Measurements from ENCODE around the gene FGFBP3. TPM values are rescaled to one million over a fixed set of nuclear protein-coding genes. Genes with fewer than 3 reads are reported as not detected.
A peak's percentile ranks its signal among the peaks of the same experiment; 100 is the strongest.

FGFBP3 gene, protein sequence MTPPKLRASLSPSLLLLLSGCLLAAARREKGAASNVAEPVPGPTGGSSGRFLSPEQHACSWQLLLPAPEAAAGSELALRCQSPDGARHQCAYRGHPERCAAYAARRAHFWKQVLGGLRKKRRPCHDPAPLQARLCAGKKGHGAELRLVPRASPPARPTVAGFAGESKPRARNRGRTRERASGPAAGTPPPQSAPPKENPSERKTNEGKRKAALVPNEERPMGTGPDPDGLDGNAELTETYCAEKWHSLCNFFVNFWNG
- under 1 TPM in 5 of 6 experiments, not detected in 1; 0.10 to 0.55 (median 0.20) TPM for total RNA-seq
- long read RNA-seq, result 0 reads

DNA sequence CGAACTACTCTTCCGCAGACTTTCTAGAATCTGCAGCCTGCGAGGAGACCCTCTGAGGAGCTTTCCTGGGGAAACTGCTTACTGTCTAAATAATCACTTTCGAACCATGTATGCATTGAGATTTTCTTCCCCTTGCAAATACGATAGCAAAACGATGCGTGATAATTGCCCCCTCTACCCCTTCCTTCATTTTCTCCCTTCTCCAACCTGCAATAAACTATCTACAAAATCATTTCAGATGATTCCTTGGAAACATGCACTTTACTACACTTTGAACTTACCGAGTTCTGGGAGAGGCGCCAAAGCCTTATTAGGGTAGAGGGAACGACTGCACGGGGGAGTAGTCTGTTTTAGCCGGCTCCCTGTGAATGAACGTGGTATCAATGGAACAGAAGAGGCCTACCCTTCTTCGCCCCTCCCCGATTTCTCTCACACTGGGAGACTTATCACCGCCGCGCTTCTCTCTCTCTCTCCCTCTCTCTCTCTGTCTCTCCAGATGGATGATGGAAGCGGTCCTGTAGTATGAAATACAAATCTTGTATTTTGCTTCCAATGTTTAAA lies at the start of gene FGFBP3:
Gene FGFBP3 (minus strand): TSS at position 370 of the 561 bp plus-strand sequence. CDS start 517 bp downstream, outside the sequence.
- TF ChIP-seq, protein P1, sequence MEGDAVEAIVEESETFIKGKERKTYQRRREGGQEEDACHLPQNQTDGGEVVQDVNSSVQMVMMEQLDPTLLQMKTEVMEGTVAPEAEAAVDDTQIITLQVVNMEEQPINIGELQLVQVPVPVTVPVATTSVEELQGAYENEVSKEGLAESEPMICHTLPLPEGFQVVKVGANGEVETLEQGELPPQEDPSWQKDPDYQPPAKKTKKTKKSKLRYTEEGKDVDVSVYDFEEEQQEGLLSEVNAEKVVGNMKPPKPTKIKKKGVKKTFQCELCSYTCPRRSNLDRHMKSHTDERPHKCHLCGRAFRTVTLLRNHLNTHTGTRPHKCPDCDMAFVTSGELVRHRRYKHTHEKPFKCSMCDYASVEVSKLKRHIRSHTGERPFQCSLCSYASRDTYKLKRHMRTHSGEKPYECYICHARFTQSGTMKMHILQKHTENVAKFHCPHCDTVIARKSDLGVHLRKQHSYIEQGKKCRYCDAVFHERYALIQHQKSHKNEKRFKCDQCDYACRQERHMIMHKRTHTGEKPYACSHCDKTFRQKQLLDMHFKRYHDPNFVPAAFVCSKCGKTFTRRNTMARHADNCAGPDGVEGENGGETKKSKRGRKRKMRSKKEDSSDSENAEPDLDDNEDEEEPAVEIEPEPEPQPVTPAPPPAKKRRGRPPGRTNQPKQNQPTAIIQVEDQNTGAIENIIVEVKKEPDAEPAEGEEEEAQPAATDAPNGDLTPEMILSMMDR (IDR thresholded peaks at IDR 0.05), result no peak
- TF ChIP-seq POLR2A (IDR thresholded peaks at IDR 0.05), result no peak
- ATAC-seq, result peak; percentile 28 to 51 (median 30)
- H3K4me1 ChIP-seq, result peaks cover 0 to 6% (median 0%) of the 10 kb centered on the region in 4 donors
- H3K27ac ChIP-seq, result peak within 1 kb of the TSS; percentile 20 to 52 (median 34)
- intact Hi-C loops (cut with DNase I), result no loop called here
- no peaks in the 10 kb centered on the region for H3K36me3 ChIP-seq
- H3K27me3 ChIP-seq, result no peaks in the 10 kb centered on the region
- H3K4me3 ChIP-seq, result peak within 1 kb of the TSS; percentile 50 to 83 (median 74)
- no peaks in the 10 kb centered on the region for H3K9me3 ChIP-seq
- under 1% methylated on average over 18 of the region's 19 CpGs for WGBS (ENCODE audit: insufficient coverage, low coverage, low lambda C conversion rate, missing lambda C conversion rate)
- no peak for DNase-seq

DNA sequence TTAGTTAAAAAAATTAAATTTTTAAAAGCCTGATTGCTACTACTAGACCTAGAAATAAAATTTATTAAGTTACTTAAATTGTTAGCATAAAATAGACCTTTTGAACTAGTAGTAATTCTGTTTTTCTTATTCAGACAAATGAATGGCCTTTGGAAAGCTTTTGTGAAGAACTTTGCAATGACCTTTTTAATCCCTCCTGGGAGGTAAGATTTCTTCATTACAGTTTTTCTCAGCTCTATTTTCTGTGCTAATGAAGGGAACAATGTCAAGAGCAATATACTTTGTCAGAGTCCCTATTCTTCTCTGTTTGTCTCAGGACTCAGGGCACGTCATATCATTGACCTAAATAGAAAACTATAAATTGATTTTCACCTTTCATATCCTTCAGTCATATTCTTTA lies 47.8 kb upstream of the FGFBP3 start:
- H3K4me3 ChIP-seq, result no peak overlapping the region
- H3K36me3 ChIP-seq, result peaks cover 0 to 75% (median 14%) of the 10 kb centered on the region in 4 donors
- 73% methylated on average over 1 of the region's 1 CpG for WGBS (ENCODE audit: insufficient coverage, low coverage, low lambda C conversion rate, missing lambda C conversion rate)
- intact Hi-C loops (cut with DNase I), result no loop called here
- H3K9me3 ChIP-seq, result no peaks in the 10 kb centered on the region
- ATAC-seq, result no peak
- H3K4me1 ChIP-seq, result no peaks in the 10 kb centered on the region
- DNase-seq, result no peak
- TF ChIP-seq, protein P1 (IDR thresholded peaks at IDR 0.05), result no peak
- TF ChIP-seq POLR2A (IDR thresholded peaks at IDR 0.05), result no peak
- H3K27me3 ChIP-seq, result no peaks in the 10 kb centered on the region
- no peak overlapping the region for H3K27ac ChIP-seq

DNA sequence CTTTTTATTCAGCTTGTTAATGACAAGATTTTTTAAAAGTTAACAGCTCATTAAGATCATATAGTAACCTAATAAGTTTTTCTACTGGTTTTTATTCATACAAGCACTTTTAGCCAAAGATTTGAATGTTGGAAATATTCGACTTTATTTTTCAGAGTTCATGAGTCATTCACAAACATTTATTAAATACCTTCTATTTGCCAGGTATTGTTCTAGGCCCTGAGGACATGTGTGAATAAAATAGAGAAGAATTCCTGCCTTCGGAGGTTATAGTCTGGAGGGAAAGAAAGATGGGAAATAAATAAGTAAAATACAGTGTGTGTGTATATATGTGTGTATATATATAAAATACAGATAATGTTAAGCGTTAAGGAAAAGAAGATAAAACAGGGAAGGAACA lies 45.8 kb upstream of the FGFBP3 start:
- no peaks in the 10 kb centered on the region for H3K9me3 ChIP-seq
- H3K27me3 ChIP-seq, result no peaks in the 10 kb centered on the region
- H3K4me3 ChIP-seq, result no peak overlapping the region
- no peaks in the 10 kb centered on the region for H3K4me1 ChIP-seq
- TF ChIP-seq POLR2A (IDR thresholded peaks at IDR 0.05), result no peak
- TF ChIP-seq, protein P1 (IDR thresholded peaks at IDR 0.05), result no peak
- WGBS (ENCODE audit: insufficient coverage, low coverage, low lambda C conversion rate, missing lambda C conversion rate), result 85% methylated on average over 3 of the region's 3 CpGs
- DNase-seq, result no peak
- ATAC-seq, result no peak
- intact Hi-C loops (cut with DNase I), result no loop called here
- H3K36me3 ChIP-seq, result peaks cover 0 to 71% (median 15%) of the 10 kb centered on the region in 4 donors
- H3K27ac ChIP-seq, result no peak overlapping the region

DNA sequence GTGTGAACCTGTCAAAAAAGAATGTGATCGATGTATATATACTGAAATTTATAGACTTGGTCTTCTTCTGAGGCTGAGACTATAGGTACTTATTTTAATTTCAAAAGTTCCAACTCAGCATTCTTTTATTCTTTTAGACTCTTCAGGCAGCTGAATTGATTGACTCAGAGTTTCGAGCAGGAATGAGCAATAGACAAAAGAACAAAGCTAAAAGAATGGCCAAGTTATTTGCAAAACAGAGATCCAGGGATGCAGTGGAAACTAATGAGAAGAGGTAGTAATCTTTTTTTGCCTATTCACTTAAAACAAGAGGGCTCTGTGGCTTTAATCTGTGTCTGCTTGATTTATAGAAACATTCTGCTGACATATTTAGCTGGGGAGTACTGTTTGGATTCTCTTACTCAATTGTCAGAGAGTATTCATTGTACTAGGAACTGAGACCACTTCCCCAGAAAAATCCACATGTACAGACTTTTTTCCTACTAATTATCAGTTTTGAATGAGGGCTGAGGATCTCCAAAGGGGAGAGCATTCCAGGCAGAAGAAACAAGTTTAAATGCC lies 44.4 kb upstream of the FGFBP3 start:
- WGBS (ENCODE audit: insufficient coverage, low coverage, low lambda C conversion rate, missing lambda C conversion rate), result 86% methylated on average over 2 of the region's 2 CpGs
- ATAC-seq, result no peak

More for the DNA sequence above, 44.4 kb upstream of the FGFBP3 start:
- Histone ChIP-seq H3K36me3 (peaks cover 0 to 58% (median 9%) of the 10 kb centered on the region in 4 donors), H3K9me3 (no peaks in the 10 kb centered on the region), H3K27ac (no peak overlapping the region), H3K27me3 (no peaks in the 10 kb centered on the region), H3K4me3 (no peak overlapping the region), H3K4me1 (no peaks in the 10 kb centered on the region)
- intact Hi-C loops (cut with DNase I), result no loop called here
- TF ChIP-seq, protein P1 (IDR thresholded peaks at IDR 0.05), result no peak
- no peak for TF ChIP-seq POLR2A (IDR thresholded peaks at IDR 0.05)
- no peak for DNase-seq
